ENCODE measurements around the gene CRB3. TPM values are rescaled to one million over a fixed set of nuclear protein-coding genes. Genes with fewer than 3 reads are reported as not detected.

The CRB3 gene
- polyA plus RNA-seq, 3 donors = not detected

GRCh38 chr19:6481541-6482342 is 17.7 kb downstream of the CRB3 start, which contains the start of gene DENND1C:
TSS of gene DENND1C (minus strand) at chr19:6481787. CDS start at chr19:6481695, 92 bp downstream.
- Mint-ChIP-seq H3K9me3 (peaks cover 0 to 2% (median 0%) of the 10 kb centered on the region in 7 donors), H3K27ac (peak within 1 kb of the TSS; percentile 83 to 99 (median 96)), H3K27me3 (ENCODE audit: low read depth in 3 of 3) (peaks cover 0 to 7% (median 2%) of the 10 kb centered on the region in 3 donors), H3K4me1 (peaks cover 27% of the 10 kb centered on the region), H3K36me3 (peaks cover 12 to 23% of the 10 kb centered on the region in 2 donors), H3K4me3 (peak within 1 kb of the TSS; percentile 96 to 99)
- Histone ChIP-seq H4K20me1 (ENCODE audit: insufficient read depth, low read length) (no peaks in the 10 kb centered on the region), H3K36me3 (replicated peaks in 1 of 2; ENCODE audit: control insufficient read depth in 1 of 2, insufficient read depth in 2 of 2, low read length in 2 of 2) (peaks cover 12 to 21% of the 10 kb centered on the region in 2 donors), H3K4me1 (ENCODE audit: control insufficient read depth in 1 of 2, insufficient read depth in 2 of 2, low read length in 2 of 2) (peaks cover 15 to 21% of the 10 kb centered on the region in 2 donors), H3K9ac (ENCODE audit: insufficient read depth, low read length, poor library complexity, severe bottlenecking) (peak within 1 kb of the TSS; percentile 95), H2AFZ (ENCODE audit: insufficient read depth, low read depth, low read length, poor library complexity, severe bottlenecking) (peak within 1 kb of the TSS; percentile 95), H3K27me3 (ENCODE audit: control insufficient read depth in 2 of 2, insufficient read depth in 2 of 2, low read length in 2 of 2) (no peaks in the 10 kb centered on the region), H3K27ac (ENCODE audit: low read depth in 1 of 2, low read length in 2 of 2) (peak within 1 kb of the TSS; percentile 82 to 98), H3K4me2 (replicated peaks; ENCODE audit: extremely low read depth, low read length, poor library complexity, severe bottlenecking) (peak within 1 kb of the TSS; percentile 90), H3K79me2 (ENCODE audit: insufficient read depth, low read length) (peaks cover 13% of the 10 kb centered on the region), H3K9me3 (replicated peaks in 1 of 2; ENCODE audit: control insufficient read depth in 1 of 2, insufficient read depth in 1 of 2, low read length in 2 of 2) (no peaks in the 10 kb centered on the region), H3K4me3 (replicated peaks in 1 of 3; ENCODE audit: low read depth in 2 of 3, low read length in 3 of 3) (peak within 1 kb of the TSS; percentile 62 to 95 (median 89))
- TF ChIP-seq CTCF (IDR thresholded peaks at IDR 0.05) = peak; percentile 77
- peak; percentile 70 to 72 (median 71) for DNase-seq
- 12% methylated on average over 15 of the region's 24 CpGs for WGBS (ENCODE audit: insufficient coverage)
- intact Hi-C loops (cut with micrococcal nuclease) = no loop called here

- intact Hi-C loops (cut with micrococcal nuclease) = no loop called here
- Mint-ChIP-seq H3K36me3 (peaks cover 7 to 17% of the 10 kb centered on the region in 2 donors), H3K27me3 (ENCODE audit: low read depth in 3 of 3) (peaks cover 0 to 7% (median 3%) of the 10 kb centered on the region in 3 donors), H3K4me3 (peak overlapping the region; percentile 96 to 99), H3K9me3 (peaks cover 0 to 2% (median 0%) of the 10 kb centered on the region in 7 donors), H3K4me1 (peaks cover 27% of the 10 kb centered on the region), H3K27ac (peak overlapping the region in 5 of 7 donors; percentile 83 to 99 (median 96))
- Histone ChIP-seq H4K20me1 (ENCODE audit: insufficient read depth, low read length) (no peaks in the 10 kb centered on the region), H3K27ac (ENCODE audit: low read depth in 1 of 2, low read length in 2 of 2) (peak overlapping the region; percentile 82 to 98), H3K4me3 (replicated peaks in 1 of 3; ENCODE audit: low read depth in 2 of 3, low read length in 3 of 3) (peak overlapping the region in 2 of 3 experiments; percentile 89 to 95), H3K9ac (ENCODE audit: insufficient read depth, low read length, poor library complexity, severe bottlenecking) (peak overlapping the region; percentile 95), H3K9me3 (replicated peaks in 1 of 2; ENCODE audit: control insufficient read depth in 1 of 2, insufficient read depth in 1 of 2, low read length in 2 of 2) (no peaks in the 10 kb centered on the region), H3K4me1 (ENCODE audit: control insufficient read depth in 1 of 2, insufficient read depth in 2 of 2, low read length in 2 of 2) (peaks cover 15 to 21% of the 10 kb centered on the region in 2 donors), H2AFZ (ENCODE audit: insufficient read depth, low read depth, low read length, poor library complexity, severe bottlenecking) (peak overlapping the region; percentile 95), H3K36me3 (replicated peaks in 1 of 2; ENCODE audit: control insufficient read depth in 1 of 2, insufficient read depth in 2 of 2, low read length in 2 of 2) (peaks cover 6 to 15% of the 10 kb centered on the region in 2 donors), H3K27me3 (ENCODE audit: control insufficient read depth in 2 of 2, insufficient read depth in 2 of 2, low read length in 2 of 2) (no peaks in the 10 kb centered on the region), H3K4me2 (replicated peaks; ENCODE audit: extremely low read depth, low read length, poor library complexity, severe bottlenecking) (peak overlapping the region; percentile 90), H3K79me2 (ENCODE audit: insufficient read depth, low read length) (peaks cover 13% of the 10 kb centered on the region)
- no peak for DNase-seq
- 100% methylated on average over 4 of the region's 8 CpGs for WGBS (ENCODE audit: insufficient coverage)
- no peak for TF ChIP-seq CTCF (IDR thresholded peaks at IDR 0.05)
These were observed 18.2 kb downstream of the CRB3 start for GRCh38 chr19:6482343-6482686.

All from CD14-positive monocyte (primary cell).